ENCODE results near the gene NANOS3. TPM values are rescaled to one million over a fixed set of nuclear protein-coding genes. Genes with fewer than 3 reads are reported as not detected.
A peak's percentile ranks its signal among the peaks of the same experiment; 100 is the strongest.

NANOS3 gene
- total RNA-seq, 1 donor from 2014 or later, result 6.7 TPM

GRCh38 chr19:13906910-13907309 lies 30.0 kb downstream of the NANOS3 start:
- Mint-ChIP-seq H3K9me3 (ENCODE audit: low read depth) (no peaks in the 10 kb centered on the region), H3K27ac (ENCODE audit: unreplicated experiment) (peak overlapping the region; percentile 51)

GRCh38 chr19:13908674-13909073 lies 31.7 kb downstream of the NANOS3 start:
- Mint-ChIP-seq H3K4me1 (ENCODE audit: low read depth) (peaks cover 13% of the 10 kb centered on the region), H3K27ac (ENCODE audit: unreplicated experiment) (no peak overlapping the region), H3K27me3 (ENCODE audit: low read depth) (no peaks in the 10 kb centered on the region), H3K4me3 (ENCODE audit: unreplicated experiment) (no peak overlapping the region), H3K9me3 (ENCODE audit: low read depth) (no peaks in the 10 kb centered on the region), H3K36me3 (ENCODE audit: low read depth) (peaks cover 8% of the 10 kb centered on the region)
- no peak for TF ChIP-seq CTCF (IDR thresholded peaks at IDR 0.05)
- DNase-seq (ENCODE audit: low spot score), result no peak

More at GRCh38 chr19:13906910-13907309, 30.0 kb downstream of the NANOS3 start:
- Mint-ChIP-seq H3K27me3 (ENCODE audit: low read depth) (no peaks in the 10 kb centered on the region), H3K4me1 (ENCODE audit: low read depth) (peaks cover 13% of the 10 kb centered on the region), H3K4me3 (ENCODE audit: unreplicated experiment) (peak overlapping the region; percentile 82), H3K36me3 (ENCODE audit: low read depth) (peaks cover 4% of the 10 kb centered on the region)
- DNase-seq (ENCODE audit: low spot score), result no peak
- TF ChIP-seq CTCF (IDR thresholded peaks at IDR 0.05), result no peak

- Mint-ChIP-seq H3K36me3 (ENCODE audit: low read depth) (peaks cover 8% of the 10 kb centered on the region), H3K4me3 (ENCODE audit: unreplicated experiment) (no peak overlapping the region), H3K27ac (ENCODE audit: unreplicated experiment) (no peak overlapping the region), H3K27me3 (ENCODE audit: low read depth) (no peaks in the 10 kb centered on the region), H3K4me1 (ENCODE audit: low read depth) (peaks cover 13% of the 10 kb centered on the region), H3K9me3 (ENCODE audit: low read depth) (no peaks in the 10 kb centered on the region)
- DNase-seq (ENCODE audit: low spot score), result no peak
- TF ChIP-seq CTCF (IDR thresholded peaks at IDR 0.05), result no peak
Measured at GRCh38 chr19:13909430-13909829, 32.5 kb downstream of the NANOS3 start.

GRCh38 chr19:13913352-13913751 lies 36.4 kb downstream of the NANOS3 start:
- H3K36me3 Mint-ChIP-seq (ENCODE audit: low read depth), result peaks cover 16% of the 10 kb centered on the region

DNA sequence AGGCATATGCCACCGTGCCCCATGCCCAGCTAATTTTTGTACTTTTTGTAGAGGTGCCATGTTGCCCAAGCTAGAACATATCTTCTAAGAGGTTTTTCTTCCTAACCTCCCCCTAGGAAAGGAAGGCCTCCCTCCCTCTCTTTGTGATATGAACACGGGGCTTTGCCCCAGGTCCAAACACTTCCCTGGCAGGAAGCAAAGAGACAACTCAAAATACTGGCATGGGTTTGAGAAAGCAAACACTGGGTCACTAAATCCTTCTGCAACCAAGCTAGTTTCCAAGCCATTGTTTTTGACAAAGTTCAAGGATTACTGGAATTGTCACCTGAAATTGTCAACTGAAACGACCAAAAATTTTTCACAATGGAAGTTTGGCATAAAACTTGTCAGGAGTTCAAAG lies 37.8 kb downstream of the NANOS3 start:
- H3K27me3 Mint-ChIP-seq (ENCODE audit: low read depth), result no peaks in the 10 kb centered on the region
- DNase-seq (ENCODE audit: low spot score), result no peak
- TF ChIP-seq CTCF (IDR thresholded peaks at IDR 0.05), result no peak
- H3K36me3 Mint-ChIP-seq (ENCODE audit: low read depth), result peaks cover 16% of the 10 kb centered on the region
- no peak overlapping the region for H3K27ac Mint-ChIP-seq (ENCODE audit: unreplicated experiment)
- H3K4me3 Mint-ChIP-seq (ENCODE audit: unreplicated experiment), result no peak overlapping the region
- H3K4me1 Mint-ChIP-seq (ENCODE audit: low read depth), result no peaks in the 10 kb centered on the region
- no peaks in the 10 kb centered on the region for H3K9me3 Mint-ChIP-seq (ENCODE audit: low read depth)

More at GRCh38 chr19:13913352-13913751, 36.4 kb downstream of the NANOS3 start:
- no peaks in the 10 kb centered on the region for H3K9me3 Mint-ChIP-seq (ENCODE audit: low read depth)
- H3K4me3 Mint-ChIP-seq (ENCODE audit: unreplicated experiment), result no peak overlapping the region
- H3K27ac Mint-ChIP-seq (ENCODE audit: unreplicated experiment), result no peak overlapping the region
- H3K4me1 Mint-ChIP-seq (ENCODE audit: low read depth), result no peaks in the 10 kb centered on the region
- no peak for DNase-seq (ENCODE audit: low spot score)
- no peak for TF ChIP-seq CTCF (IDR thresholded peaks at IDR 0.05)
- H3K27me3 Mint-ChIP-seq (ENCODE audit: low read depth), result no peaks in the 10 kb centered on the region
